Activated gamma-delta T cell treated with Interleukin-2 at 50 U/mL for 16 hours (primary cell): Measurements from ENCODE around the gene RASGRP4.
"Not testable (repeated sequence)": the region's sequence is repeated elsewhere in the genome, so short reads cannot be mapped to it uniquely, and the experiment has no call there.

Source experiments
- DNase-seq: peaks from one replicate; pipeline ENCODE4 v3.0.0-alpha.2; 2020

RASGRP4 gene

DNA sequence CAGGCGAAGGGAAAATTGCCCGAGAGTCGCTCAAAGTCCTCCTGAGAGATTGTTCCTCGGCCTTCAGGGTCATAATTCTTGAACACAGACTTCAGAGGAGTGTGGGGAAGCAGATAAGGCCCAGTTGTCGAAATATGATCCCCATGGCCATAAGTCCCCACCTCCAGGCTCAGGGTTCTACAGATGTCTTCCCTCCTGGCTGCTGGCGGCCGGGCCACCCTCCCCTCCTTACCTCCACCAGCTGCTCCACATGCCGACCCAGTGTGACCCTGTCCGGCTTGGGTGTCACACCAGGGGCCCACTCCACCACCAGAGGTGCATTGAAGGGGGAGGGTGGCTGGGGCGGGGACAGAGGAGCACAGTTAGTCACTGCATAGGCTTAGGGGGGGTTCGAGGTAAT lies 13.1 kb downstream of the RASGRP4 start:
- no peak for DNase-seq

DNA sequence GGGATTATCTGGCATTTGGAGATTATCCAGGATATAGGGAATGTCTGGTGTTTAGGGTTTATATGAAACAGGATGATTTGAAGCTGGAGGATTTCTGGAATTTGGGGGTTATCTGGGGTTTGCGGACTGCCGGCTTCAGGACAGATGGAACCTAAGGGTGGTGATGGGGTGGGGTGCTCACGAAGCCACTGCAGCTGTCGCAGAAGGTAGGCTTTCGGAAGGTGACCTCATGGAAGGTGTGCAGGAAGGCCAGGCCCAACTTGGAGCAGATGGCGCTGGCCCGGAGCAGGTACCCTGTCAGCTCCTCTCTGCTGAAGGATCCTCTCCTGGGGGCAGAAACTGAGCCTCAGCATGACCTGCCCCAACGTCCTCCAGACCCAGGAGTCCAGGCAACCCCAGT lies 13.5 kb downstream of the RASGRP4 start:
- no peak for DNase-seq

DNA sequence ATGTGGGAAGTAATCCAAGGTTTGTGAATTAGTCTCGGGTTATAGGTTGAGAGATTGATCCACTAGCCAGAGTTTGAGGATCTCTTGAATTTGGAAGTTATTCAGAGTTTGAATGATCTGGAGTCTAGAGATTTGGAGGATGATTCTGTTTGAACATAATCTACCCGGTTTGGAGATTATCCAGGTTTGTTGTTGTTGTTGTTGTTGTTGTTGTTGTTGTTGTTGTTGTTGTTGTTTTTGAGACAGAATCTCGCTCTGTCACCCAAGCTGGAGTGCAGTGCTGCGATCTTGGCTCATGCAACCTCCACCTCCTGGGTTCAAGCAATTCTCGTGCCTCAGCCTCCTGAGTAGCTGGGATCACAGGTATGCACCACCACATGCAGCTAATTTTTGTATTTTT lies 14.1 kb downstream of the RASGRP4 start:
- DNase-seq: not testable (repeated sequence)

DNA sequence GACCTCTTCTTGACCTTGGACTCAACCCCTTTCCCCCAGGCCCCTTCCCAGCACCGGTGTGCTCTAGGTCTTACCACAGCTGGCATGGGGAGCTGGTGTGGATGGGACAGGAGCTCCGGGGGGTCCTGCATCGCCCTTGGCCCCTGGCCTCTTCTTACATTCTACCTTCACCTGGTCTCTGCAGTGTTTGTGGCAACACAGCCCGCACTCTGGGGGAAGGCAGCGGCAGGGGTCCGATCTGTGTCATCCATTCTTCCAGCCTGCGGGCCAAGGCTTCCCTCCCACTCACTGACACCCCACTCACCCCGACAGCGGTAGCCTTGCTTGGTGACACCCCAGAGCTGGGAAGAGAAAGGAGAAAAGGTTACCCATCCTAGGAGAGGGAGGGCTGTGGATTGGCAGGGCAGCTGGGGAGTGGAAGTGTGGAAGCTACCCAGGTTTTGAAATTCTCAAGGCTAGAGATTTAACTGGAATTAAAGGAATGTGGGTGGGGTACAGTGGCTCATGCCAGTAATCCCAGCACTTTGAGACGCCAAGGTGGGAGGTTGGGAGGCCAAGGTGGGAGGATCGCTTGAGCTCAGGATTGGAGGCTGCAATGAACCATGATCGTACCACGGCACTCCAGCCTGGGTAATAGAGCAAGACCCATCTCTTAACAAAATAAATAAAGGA lies 14.8 kb downstream of the RASGRP4 start:
- DNase-seq: no peak

DNA sequence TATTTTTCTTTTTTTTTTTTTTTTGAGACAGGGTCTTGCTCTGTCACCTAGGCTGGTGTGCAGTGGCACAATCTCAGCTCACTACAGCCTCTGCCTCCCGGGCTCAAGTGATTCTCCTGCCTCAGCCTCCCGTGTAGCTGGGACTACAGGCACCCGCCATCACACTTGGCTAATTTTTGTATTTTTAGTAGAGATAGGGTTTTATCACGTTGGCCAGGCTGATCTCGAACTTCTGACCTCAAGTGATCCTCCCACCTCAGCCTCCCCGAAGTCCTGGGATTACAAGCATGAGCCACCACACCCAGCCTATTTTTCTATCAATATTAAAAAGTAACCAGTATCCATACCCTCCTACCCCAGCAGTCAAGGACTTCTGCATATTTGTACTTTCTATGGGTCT lies 15.6 kb downstream of the RASGRP4 start:
- DNase-seq: not testable (repeated sequence)

DNA sequence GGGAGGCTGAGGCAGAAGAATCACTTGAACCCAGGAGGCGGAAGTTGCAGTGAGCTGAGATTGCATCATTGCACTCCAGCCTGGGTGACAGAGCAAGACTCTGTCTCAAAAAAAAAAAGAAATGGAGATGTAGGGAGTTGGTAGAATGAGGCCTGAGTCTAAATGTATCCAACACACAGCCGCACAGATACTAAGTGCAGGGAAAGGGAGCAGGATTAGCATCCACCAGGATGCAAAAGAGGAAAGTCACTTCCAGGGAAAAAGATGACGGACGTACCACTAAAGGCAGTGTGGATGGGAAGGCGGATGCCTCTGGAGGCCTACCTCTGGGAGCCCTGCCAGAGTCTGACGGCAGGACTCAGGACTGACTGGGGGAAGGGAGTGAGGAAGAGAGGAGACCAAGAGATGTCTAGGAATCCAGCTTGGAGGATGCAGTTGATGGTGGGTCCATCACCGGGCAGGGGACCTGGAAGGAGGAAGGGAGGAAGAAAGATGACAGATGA lies 16.3 kb downstream of the RASGRP4 start:
- no peak for DNase-seq

DNA sequence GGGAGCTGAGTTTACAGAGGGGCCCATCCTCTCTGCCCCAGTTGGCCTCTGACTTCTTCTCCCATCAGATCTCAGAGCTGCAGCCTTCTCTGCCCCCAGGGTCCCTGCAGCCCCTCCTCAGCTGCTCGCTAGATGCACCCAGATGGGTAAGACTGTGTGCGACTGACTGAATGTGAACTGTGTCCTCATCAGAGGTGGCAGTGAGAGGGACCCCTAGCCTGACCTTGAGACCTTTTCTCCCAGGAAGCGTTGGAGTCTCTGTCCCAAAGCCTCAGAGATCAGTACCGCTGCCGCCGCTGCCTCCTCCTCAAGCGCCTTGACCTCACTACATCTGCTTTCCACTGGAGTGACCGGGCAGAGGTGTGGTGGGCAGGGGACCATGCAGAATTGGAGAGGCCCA lies 20.7 kb downstream of the RASGRP4 start:
- no peak for DNase-seq

DNA sequence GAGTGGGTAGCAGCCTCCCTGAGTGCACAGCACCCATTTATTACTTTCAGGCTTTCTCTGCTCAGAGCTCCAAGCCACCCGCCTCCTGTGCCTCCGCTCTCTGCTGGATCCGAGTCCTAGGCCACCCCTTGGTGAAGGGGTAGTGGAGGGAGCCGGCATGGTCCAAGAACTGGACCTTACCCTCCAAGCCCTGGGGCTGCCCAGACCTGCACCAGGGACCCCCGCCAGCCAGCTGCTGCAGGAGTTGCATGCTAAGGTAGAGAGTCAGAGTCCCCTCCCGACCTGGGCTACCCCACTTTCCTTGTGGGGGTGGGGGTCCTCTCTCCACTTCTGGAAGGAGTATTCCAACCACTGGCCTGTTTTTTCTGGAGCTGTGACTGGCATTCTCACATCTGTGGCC lies 21.2 kb downstream of the RASGRP4 start:
- DNase-seq: no peak

DNA sequence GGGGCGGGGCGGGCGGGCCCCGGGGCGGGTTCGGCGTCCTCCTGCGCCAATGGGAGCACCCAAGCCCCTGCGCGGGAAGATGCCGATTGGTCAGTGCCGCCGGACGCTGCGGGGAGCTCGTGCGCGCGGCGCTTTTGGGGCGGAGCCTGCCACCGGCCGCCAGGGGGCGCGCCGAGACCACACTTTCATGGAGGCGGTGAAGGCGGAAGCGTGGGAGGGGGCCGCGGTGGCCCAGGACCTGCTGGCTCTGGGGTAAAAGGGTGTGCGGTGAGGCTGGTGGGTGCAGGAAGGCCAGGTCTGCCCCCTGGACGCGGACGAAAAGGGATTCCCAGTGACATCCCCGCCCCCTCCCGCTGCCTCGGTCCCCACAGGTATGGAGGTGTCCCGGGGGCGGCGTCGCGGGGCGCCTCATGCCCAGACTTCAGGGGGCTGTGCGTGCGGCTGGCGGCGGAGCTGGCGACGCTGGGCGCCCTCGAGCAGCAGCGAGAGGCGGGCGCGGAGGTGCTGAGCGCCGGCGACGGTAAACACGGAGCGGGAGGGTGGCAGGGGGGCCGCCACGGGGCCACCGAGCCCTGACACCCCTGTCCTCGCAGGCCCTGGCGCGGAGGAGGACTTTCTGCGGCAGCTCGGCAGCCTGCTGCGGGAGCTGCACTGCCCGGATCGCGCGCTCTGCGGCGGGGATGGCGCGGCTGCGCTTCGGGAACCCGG lies 22.9 kb downstream of the RASGRP4 start, which contains the start of gene FAM98C:
Gene FAM98C, plus strand, starts transcription at position 127 of the 708 bp plus-strand sequence. Its CDS starts 61 bp downstream, at position 188.
- DNase-seq: peak; percentile 97

DNA sequence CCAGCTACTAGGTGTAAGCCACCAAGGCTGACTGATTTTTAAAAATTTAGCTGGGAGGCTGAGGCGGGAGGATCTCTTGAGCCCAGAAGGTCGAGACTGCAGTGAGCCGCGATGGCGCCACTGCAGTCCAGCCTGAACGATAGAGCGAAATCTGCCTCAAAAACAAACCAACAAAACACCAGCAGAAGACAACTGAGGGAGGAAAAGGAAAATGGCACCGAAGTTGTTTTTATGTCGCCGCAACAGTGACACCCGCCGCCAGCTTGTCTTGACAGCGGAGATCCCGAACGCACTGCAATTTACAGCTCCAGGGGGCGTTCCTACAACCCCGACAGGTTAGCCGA lies 23.4 kb downstream of the RASGRP4 start:
- no peak for DNase-seq

DNA sequence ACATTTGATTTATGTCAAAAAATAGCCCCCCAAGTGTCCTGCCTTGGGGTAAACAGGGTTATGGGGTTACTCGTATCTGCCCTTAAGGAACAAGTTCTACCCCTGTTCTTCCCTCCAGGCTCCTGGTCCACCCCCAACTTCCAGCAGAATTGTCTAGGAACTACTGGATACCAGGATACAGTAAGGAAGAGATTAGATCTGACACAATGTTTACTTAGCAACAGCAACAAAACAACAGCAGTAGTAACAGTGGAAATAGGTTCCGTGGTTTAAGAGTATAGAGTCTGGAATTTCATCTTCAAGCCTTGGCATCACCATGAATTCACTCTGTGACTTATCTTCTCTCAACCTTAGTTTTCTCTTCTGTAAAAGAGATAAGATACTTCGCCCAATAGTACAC lies 24.9 kb downstream of the RASGRP4 start:
- no peak for DNase-seq

DNA sequence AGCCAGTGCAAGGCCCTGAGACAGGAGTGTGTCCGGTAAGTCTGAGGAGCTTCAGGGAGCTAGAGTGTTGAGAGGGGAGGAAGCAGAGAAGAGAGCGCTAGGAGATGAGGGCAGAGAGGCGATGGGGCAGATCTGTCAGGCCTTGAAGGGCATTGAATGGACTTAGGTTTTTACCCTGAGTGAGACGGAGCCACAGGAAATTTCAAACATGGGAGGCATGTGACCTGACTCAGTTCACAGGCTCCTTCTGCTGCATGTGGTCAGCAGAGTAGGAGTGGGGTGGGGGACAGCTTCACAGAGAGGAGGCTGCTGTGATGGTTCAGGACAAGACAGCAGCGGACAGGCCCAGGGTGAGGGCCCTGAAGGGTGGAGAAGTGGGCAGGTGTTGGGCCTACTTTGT lies 25.7 kb downstream of the RASGRP4 start:
- no peak for DNase-seq

DNA sequence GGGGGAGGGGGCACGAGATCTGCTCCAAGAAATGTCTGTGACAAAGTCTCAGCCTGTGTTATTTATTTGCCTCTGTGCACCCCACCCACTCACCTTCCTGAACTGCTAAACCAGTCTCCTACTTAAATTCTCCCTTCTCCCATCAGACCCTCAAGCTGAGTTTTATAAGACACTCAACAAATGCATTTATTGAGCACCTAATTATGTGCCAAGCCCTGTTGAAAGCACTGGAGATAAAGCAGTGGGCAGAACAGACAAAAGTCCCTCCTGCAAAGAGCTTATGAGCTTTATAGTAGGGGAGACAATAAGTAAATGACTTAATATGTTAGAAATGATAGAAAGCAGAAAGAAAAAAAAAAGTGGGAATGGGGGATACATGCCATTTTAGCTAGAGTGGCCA lies 26.5 kb downstream of the RASGRP4 start:
- no peak for DNase-seq

DNA sequence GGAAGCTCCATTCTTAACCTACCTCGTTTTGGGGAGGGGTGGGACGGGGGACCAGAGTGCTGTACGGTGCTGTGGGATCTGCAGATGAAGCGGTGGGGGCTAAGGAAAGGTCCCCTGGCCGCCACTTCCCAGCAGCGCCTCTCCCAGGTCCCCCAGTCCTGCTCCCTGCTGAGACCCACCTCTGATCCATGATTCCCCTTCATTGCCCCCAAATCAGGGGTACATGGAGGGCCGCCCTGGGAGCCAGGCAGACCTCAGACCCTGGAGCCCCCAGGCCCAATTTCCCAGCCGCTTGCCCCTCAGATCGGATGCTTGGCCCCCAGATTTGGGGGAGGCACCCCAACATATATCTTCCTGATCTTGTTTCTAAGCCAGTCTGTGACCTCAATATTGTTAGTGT lies 26.9 kb downstream of the RASGRP4 start:
- no peak for DNase-seq

DNA sequence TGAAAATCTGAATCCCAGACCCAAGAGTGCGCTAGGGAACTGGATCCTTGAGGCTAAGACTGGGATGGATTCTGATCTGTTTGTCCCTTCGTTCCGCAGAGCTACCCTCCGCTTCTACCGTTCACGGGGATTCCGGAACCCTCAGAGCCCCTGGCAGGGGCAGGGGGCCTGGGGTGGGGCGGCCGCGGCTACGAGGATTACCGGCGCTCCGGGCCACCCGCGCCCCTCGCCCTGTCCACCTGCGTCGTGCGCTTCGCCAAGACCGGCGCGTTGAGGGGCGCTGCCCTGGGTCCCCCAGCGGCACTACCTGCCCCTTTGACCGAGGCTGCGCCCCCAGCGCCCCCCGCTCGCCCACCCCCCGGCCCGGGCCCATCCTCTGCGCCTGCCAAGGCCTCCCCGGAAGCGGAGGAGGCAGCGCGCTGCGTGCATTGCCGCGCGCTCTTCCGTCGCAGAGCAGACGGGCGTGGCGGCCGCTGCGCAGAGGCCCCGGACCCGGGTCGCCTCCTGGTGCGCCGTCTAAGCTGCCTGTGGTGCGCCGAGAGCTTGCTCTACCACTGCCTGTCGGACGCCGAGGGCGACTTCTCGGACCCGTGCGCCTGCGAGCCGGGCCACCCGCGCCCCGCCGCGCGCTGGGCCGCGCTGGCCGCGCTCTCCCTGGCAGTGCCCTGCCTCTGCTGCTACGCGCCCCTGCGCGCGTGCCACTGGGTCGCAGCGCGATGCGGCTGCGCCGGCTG lies 30.5 kb downstream of the RASGRP4 start:
- DNase-seq: peak; percentile 30

DNA sequence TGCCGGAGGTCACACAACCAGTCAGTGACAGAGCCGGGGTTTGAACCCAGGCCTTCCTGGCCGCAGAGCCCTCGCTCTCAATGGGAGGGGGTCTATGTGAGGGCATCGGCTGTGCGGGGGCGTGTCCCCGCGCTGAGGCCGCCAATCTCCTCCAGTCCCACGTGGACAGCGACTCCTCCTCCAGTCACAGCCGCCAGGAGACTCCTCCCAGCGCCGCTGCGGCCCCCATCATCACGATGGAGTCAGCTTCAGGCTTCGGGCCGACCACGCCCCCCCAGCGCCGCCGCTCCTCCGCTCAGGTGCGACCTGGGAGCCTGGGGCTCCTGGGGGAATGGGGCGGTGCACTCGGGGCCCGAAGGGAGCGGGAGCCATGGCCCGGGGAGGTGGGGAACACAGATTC lies 31.5 kb downstream of the RASGRP4 start:
- DNase-seq: peak; percentile 56

DNA sequence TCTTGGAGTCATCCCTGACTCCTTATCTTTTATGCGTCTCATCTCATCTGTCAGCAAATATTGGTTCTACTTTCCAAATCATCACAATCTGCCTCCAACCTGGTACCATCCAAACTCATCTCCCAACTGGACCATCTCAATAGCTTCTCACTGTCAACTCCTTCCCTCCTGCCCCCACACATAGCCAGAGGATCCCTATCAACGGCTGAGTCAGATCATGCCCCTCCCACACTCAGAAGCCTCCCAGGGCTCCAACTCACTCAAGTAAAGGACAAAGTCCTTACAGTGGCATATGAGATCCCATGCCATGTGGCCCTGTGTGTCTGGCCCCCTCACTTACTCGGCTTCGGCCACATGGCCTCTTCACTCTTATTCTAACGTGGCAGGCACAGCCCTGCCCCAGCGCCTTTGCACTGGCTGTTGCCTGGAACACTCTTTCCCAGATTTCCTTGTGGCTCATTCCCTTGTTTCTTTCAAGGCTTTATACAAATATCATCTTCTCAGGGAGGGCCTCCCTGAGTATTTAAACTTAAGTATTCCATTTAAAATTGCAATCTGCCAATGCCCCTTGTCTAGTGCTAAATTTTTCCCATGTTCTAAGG lies 33.2 kb downstream of the RASGRP4 start:
- no peak for DNase-seq

DNA sequence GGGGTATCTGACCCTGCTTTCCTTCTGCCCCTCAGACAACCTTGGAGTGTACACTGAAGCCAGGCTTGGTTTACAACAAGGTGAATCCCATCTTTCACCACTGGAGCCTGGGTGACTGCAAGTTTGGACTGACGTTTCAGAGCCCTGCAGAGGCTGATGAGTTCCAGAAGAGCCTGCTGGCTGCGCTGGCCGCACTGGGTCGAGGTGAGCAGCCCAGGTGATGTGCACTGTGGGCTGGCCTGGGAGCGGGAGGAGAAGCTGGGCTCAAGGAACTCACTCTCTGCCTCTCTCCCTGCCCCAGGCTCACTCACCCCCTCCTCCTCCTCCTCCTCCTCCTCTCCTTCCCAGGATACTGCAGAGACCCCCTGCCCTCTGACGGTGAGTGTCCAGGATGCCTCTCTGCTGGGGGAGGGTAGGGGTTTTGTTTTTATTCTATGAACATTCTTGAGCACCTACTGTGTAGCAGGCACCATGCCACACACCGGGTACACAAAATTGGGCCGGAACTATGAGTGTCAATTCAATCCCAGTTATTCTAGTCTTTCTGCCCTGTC lies 34.0 kb downstream of the RASGRP4 start:
- DNase-seq: no peak

DNA sequence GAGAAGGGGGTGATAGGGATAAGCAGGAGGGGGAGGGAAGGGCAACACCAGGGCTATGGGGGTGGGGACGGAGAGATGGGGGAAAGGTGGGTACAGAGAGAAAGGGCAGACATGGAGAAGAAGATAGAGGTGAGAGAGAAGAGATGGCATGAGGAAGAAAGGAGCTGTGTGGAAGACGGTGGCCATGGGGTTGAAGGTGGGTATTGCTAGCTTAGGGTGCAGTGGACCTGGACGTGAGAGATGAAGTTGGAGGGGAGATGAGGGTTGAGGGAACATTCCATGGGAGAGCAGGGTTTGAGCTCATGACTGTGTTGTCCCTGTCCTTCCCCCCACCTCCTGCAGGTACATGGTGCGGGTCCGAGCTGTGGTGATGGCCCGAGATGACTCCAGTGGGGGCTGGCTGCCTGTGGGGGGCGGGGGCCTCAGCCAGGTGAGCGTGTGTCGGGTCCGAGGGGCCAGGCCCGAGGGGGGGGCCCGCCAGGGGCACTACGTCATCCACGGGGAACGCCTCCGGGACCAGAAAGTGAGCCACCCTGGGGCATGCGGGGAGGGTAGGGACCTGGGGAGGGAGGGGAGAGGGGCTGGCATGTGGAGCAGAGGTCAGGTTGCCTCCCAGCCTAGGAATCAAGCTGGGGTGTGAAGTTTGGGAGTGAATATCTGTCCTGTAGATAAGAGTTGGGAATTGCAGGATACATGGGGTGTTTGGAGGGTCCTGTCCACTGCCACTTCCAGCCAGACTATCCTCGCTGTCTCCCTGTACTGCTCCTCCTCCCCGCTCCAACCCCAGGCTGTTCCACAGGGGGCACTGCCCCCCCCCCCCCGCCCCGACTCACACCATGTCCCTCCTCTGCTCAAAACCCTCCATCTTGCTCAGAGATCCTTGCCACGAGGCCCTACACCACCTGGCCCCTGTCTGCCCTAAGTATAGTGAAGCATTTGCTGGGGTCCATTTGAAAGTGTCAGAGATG lies 35.8 kb downstream of the RASGRP4 start:
- no peak for DNase-seq

DNA sequence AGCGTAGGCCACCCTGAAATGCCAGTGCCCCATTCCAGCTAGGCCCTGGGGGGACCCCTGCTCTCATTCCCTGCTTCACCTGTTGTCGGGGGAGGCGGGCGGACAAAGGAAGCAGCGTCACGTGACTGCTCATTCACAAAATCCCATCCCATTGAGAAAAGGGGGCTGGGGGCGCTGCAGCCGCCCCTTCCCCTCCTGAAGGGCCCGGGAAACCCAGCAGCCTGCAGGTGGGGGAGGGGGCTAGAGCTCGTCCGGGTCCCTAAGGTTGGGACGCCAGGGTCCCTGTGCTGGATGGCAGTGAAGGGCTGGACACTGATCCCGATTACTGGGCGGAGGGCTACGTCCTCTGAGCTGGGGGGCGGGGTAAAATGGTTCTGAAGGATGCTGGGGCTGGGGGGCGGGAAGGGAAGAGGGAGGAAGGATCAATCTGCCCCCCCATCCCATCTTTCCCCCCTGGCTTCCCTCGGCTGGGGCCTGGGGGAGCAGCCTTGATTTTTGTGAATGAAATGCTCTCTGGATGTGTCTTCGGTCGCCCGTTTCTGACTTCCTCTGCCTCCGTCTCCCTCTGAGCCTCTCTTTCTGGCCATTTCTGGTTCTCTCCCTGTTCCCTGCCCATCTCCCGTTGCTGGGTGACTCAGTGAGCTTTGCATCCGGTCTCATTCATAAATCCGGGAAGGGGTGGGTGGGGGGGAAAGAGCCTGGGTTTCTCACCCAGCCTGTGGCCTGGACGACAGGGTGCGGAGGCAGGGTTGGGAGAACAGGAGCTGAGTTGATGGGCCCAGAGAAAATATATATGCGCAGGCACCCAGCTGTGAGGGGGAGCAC lies 36.7 kb downstream of the RASGRP4 start:
- DNase-seq: no peak
